Measurements from ENCODE around the gene CCDC116. TPM values are rescaled to one million over a fixed set of nuclear protein-coding genes. Genes with fewer than 3 reads are reported as not detected.

CCDC116 gene
- total RNA-seq, 1 donor from 2014 or later: 1.3 TPM

DNA sequence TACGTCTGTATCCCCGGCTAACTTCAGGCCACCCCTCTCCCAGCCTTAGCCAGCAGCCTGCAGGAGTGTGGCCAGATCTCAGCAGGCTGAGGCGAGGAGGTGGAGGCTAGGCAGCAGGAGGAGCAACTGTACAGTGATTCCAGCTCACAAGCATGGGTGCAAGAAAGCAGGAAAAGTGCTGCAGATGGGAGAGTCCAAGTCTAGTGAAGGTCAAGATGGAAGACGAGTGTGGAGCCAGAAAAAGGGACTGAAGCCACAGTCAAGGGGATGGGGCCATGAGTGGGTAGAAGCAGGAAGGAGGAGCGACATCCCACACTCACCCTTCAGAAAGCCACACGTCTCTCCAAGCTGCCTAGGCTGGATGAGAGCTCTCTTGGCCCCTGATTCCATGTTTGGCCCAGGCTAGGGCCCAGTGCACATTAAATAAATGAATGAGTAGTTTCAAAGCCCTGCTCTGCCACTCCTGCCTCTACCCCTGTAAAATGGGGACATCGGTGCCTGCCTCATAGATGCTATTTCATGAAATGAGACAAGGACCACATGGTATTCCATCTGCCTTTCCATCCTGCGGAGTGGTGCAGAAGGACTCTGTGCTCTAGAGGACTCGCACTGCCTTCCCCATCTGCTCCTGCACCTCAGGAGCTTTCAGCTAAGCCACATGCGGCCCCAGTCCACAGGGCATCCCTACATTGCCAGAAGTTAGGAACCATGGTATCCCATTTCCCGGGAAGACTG is 5.7 kb upstream of the CCDC116 start:
- peak overlapping the region; percentile 40 for H3K27ac Mint-ChIP-seq
- peak overlapping the region; percentile 26 for H3K4me3 Mint-ChIP-seq
- no peaks in the 10 kb centered on the region for H3K9me3 Mint-ChIP-seq

DNA sequence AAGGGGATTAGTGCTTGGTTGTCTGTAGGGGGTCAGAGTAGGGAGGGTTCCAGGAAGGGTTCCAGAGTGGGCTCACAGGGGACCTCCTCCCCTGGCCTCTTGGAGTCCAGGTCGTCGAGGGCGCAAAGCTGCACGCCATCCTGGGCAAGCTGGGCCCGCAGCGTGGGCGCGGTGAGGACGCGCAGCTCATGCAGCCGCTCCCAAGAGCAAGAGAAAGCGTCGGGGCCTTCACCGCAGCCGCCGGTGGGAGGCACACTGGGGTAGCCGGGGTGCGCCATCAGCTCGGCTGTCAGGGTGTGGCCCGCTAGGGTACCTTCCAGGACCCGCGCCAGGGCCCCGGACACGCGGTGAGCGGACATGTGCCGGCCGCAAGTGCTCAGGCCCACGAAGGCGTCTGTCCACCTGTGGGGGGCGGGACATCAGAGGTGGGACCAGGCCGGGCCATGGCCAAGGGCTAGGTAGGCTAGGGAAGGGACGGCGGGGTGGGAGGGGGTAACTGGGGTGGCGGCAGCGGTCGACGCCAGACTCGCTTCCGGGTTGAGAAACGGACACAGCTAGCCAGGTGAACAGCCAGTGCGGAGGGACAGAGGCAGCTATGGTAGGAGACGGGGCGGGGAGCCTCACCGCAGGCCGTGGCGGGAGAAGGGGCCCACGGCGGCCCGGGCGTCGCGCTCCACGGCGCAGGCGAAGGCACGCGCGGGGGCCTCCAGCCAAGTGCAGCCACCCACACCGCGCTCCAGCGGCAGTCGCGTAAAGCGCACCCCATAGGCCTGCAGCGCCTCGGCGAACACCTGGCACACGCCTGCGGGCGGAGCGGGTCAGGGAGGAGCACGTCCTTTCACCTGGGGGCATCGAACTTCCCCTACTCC is 3.9 kb upstream of the CCDC116 start:
- H3K36me3 Mint-ChIP-seq: peaks cover 7% of the 10 kb centered on the region
- H3K4me3 Mint-ChIP-seq: peak overlapping the region; percentile 85
- peak overlapping the region; percentile 84 for H3K27ac Mint-ChIP-seq
- no peaks in the 10 kb centered on the region for H3K27me3 Mint-ChIP-seq (ENCODE audit: low read depth)
- peak in 1 of 2 experiments; percentile 47 for DNase-seq (ENCODE audit: low spot score in 2 of 2, unreplicated experiment in 2 of 2)
- TF ChIP-seq, protein P1, sequence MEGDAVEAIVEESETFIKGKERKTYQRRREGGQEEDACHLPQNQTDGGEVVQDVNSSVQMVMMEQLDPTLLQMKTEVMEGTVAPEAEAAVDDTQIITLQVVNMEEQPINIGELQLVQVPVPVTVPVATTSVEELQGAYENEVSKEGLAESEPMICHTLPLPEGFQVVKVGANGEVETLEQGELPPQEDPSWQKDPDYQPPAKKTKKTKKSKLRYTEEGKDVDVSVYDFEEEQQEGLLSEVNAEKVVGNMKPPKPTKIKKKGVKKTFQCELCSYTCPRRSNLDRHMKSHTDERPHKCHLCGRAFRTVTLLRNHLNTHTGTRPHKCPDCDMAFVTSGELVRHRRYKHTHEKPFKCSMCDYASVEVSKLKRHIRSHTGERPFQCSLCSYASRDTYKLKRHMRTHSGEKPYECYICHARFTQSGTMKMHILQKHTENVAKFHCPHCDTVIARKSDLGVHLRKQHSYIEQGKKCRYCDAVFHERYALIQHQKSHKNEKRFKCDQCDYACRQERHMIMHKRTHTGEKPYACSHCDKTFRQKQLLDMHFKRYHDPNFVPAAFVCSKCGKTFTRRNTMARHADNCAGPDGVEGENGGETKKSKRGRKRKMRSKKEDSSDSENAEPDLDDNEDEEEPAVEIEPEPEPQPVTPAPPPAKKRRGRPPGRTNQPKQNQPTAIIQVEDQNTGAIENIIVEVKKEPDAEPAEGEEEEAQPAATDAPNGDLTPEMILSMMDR (IDR thresholded peaks at IDR 0.05; ENCODE audit: unreplicated experiment): no peak
- peaks cover 9% of the 10 kb centered on the region for H3K4me1 Mint-ChIP-seq
- no peaks in the 10 kb centered on the region for H3K9me3 Mint-ChIP-seq

More for the DNA sequence above, 5.7 kb upstream of the CCDC116 start:
- DNase-seq (ENCODE audit: low spot score in 2 of 2, unreplicated experiment in 2 of 2): no peak
- no peaks in the 10 kb centered on the region for H3K27me3 Mint-ChIP-seq (ENCODE audit: low read depth)
- H3K4me1 Mint-ChIP-seq: peaks cover 9% of the 10 kb centered on the region
- TF ChIP-seq, protein P1 (IDR thresholded peaks at IDR 0.05; ENCODE audit: unreplicated experiment): no peak
- peaks cover 7% of the 10 kb centered on the region for H3K36me3 Mint-ChIP-seq

DNA sequence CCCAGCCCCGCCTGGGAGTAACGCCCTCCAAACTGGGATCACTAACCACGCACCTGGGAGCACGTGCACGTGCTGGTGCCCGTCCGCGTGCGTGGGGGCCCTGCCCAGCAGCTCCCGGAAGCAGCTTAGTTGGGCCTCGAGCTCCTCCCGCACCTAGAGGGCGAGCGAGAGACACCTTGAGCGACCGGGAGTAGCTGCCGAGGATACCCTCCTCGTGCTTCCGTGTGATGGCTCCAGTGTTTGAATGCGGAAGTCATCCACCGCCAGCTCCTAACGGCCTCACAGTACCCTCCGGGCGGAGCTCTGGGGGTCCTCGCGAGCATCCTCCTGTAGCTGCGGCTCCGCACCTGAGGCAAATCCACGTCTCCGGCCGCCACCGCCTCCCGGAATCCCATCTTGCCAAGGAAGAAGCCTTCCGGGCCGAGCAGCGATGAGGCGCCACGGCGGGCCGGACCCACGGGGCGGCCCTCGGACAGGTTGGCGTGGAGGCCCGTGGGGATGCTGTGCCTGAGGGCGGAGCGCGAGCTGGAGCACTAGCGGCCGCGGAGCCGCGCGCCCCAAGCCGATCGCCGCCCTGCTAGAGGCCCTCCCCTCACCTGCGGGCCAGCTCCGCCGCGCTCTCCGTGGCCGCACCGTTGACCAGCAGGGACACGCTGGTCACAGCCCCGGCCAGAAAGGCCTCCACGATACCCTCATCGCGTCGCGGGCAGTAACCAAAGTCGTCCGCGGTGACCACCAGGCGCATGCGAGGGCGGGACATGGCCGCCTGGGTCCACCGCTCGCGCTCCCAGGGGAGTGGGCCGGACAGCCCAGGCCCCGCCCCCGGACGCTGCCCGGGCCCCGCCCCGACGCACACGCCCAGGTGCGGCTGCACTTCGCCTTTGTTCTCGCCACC is 3.1 kb upstream of the CCDC116 start, which contains the start of gene YDJC:
YDJC (minus strand) TSS at position 768 of the 895 bp plus-strand sequence; CDS start at position 760, 8 bp downstream.
- H3K36me3 Mint-ChIP-seq: peaks cover 7% of the 10 kb centered on the region
- H3K4me1 Mint-ChIP-seq: peaks cover 9% of the 10 kb centered on the region
- H3K27me3 Mint-ChIP-seq (ENCODE audit: low read depth): no peaks in the 10 kb centered on the region
- H3K27ac Mint-ChIP-seq: peak within 1 kb of the TSS; percentile 89
- no peaks in the 10 kb centered on the region for H3K9me3 Mint-ChIP-seq
- TF ChIP-seq, protein P1 (IDR thresholded peaks at IDR 0.05; ENCODE audit: unreplicated experiment): peak; percentile 97
- peak; percentile 92 to 97 for DNase-seq (ENCODE audit: low spot score in 2 of 2, unreplicated experiment in 2 of 2)
- peak within 1 kb of the TSS; percentile 85 for H3K4me3 Mint-ChIP-seq

DNA sequence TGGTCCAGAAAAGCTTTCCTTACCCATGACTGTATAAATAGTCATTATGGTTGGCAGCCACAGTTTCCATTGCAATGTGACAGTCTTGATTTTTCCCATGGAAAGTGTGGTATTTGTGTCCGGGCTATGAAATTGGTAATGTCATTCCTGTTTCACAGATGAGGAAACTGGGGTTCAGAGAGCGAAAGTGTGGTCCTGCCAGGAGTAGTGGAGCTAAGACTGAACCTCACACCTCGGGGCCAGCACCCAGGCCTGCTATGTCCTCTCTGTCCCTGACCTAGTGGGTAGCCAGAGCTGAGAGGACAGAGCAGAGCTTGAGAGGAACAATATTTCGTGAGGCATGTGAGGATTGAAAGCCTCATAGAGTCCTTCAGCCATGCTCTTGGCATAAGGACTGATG is 1.5 kb upstream of the CCDC116 start:
- H3K27ac Mint-ChIP-seq: no peak overlapping the region
- H3K9me3 Mint-ChIP-seq: no peaks in the 10 kb centered on the region
- TF ChIP-seq, protein P1 (IDR thresholded peaks at IDR 0.05; ENCODE audit: unreplicated experiment): no peak
- no peaks in the 10 kb centered on the region for H3K27me3 Mint-ChIP-seq (ENCODE audit: low read depth)
- peak overlapping the region; percentile 51 for H3K4me3 Mint-ChIP-seq
- H3K4me1 Mint-ChIP-seq: peaks cover 9% of the 10 kb centered on the region
- peaks cover 7% of the 10 kb centered on the region for H3K36me3 Mint-ChIP-seq
- DNase-seq (ENCODE audit: low spot score in 2 of 2, unreplicated experiment in 2 of 2): no peak

DNA sequence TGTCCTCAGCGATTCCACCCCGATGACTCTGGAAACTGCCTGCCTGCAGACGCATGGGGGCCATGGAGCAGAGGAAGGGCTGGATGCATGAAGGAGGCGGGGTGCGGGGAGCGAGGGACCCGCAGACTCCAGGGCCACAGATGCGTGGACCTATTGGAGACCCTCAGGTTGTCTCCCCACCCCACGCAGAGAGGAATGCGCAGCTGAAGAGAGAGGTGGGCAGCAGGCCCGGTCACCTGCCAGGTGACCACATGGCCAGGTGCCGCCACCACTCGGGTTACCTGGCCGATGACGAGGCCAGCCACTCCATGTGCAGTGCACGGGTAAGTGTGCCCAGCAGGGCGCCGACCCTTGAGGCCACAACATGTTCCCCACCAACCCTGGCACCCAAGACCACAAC is 371 bp downstream of the CCDC116 start:
- no peak overlapping the region for H3K4me3 Mint-ChIP-seq
- H3K9me3 Mint-ChIP-seq: no peaks in the 10 kb centered on the region
- peaks cover 7% of the 10 kb centered on the region for H3K4me1 Mint-ChIP-seq
- TF ChIP-seq, protein P1 (IDR thresholded peaks at IDR 0.05; ENCODE audit: unreplicated experiment): no peak
- H3K27ac Mint-ChIP-seq: no peak overlapping the region
- no peaks in the 10 kb centered on the region for H3K27me3 Mint-ChIP-seq (ENCODE audit: low read depth)
- H3K36me3 Mint-ChIP-seq: peaks cover 4% of the 10 kb centered on the region
- no peak for DNase-seq (ENCODE audit: low spot score in 2 of 2, unreplicated experiment in 2 of 2)

All from mesothelial cell of epicardium (in vitro differentiated cells).